Lower lobe of right lung (tissue), 2 donors: ENCODE data around the gene COL4A2. TPM values are rescaled to one million over a fixed set of nuclear protein-coding genes. Genes with fewer than 3 reads are reported as not detected.
A peak's percentile ranks its signal among the peaks of the same experiment; 100 is the strongest.

Source experiments
- ATAC-seq, 2 donors: fragments of 200-7000 bp; cut with Tn5 transposase; one replicate each; pipeline ENCODE4 v1.9.1; 2020 to 2022; ENCODE audit warnings: mild to moderate bottlenecking in 2 of 2, moderate library complexity in 2 of 2
- DNase-seq: peaks from one replicate; pipeline ENCODE4 v3.0.0-alpha.2; 2020
- H3K27ac ChIP-seq: fragments of 200-600 bp; one replicate; pipeline ENCODE4 v1.8.0; 2022
- H3K27me3 ChIP-seq: fragments of 200-600 bp; one replicate; pipeline ENCODE4 v1.8.0; 2022; ENCODE audit warnings: low read depth
- H3K36me3 ChIP-seq: fragments of 200-600 bp; one replicate; pipeline ENCODE4 v1.8.0; 2022; ENCODE audit warnings: mild to moderate bottlenecking
- H3K4me1 ChIP-seq: fragments of 200-600 bp; one replicate; pipeline ENCODE4 v1.8.0; 2022
- H3K4me3 ChIP-seq: fragments of 200-600 bp; one replicate; pipeline ENCODE4 v1.8.0; 2022; ENCODE audit warnings: mild to moderate bottlenecking
- H3K9me3 ChIP-seq: fragments of 200-600 bp; one replicate; pipeline ENCODE4 v1.8.0; 2022
- intact Hi-C: fragments of 100-400 bp; cut with DNase I; formaldehyde crosslinking; loops from one replicate; pipeline ENCODE4 v1.11.0; 2022
- total RNA-seq: library from RNA; stranded (reverse); fragmentation: NEBNext Ultra II Directional; extraction: Animal tissue kit (Norgen Biotek cat#: 25700); gene quantifications from one replicate; pipeline ENCODE4 v1.2.1, GENCODE V29; 2021
- TF ChIP-seq, protein P1 (sequence below): fragments of 200-600 bp; IDR thresholded peaks from one replicate; pipeline ENCODE4 v1.8.0; 2022; ENCODE audit warnings: antibody characterized with exemption, mild to moderate bottlenecking
- donor health status: DM: no; HTN: yes; CAD: no; lungs with severe emphysema.

Gene COL4A2
- total RNA-seq, 1 donor from 2014 or later: 185 TPM

DNA sequence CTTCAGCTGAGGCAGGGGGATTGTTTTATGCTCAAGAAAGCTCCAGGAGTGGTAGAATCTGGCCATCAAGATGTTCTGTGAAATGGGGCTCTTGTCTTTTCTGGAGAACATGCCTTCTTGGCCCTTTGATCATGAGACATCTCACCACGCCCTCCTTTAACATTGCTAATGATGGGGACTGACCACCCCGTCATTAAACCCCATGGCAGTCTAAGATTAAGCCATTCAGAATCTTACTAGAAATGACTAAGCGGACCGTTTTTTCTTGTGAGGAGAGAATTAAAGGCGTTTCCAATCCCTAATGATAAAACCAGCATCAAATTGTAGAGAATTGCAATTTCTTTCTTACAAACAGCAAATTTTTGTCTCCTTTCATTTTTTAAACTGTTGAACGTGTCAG lies 89.4 kb downstream of the COL4A2 start:
- Histone ChIP-seq H3K27me3 (no peaks in the 10 kb centered on the region), H3K36me3 (no peaks in the 10 kb centered on the region), H3K4me3 (no peak overlapping the region), H3K9me3 (no peaks in the 10 kb centered on the region), H3K4me1 (peaks cover 32% of the 10 kb centered on the region), H3K27ac (peak overlapping the region; percentile 80)
- DNase-seq (no peak), ATAC-seq (no peak)
- intact Hi-C loops: no loop called here
- TF ChIP-seq, protein P1, sequence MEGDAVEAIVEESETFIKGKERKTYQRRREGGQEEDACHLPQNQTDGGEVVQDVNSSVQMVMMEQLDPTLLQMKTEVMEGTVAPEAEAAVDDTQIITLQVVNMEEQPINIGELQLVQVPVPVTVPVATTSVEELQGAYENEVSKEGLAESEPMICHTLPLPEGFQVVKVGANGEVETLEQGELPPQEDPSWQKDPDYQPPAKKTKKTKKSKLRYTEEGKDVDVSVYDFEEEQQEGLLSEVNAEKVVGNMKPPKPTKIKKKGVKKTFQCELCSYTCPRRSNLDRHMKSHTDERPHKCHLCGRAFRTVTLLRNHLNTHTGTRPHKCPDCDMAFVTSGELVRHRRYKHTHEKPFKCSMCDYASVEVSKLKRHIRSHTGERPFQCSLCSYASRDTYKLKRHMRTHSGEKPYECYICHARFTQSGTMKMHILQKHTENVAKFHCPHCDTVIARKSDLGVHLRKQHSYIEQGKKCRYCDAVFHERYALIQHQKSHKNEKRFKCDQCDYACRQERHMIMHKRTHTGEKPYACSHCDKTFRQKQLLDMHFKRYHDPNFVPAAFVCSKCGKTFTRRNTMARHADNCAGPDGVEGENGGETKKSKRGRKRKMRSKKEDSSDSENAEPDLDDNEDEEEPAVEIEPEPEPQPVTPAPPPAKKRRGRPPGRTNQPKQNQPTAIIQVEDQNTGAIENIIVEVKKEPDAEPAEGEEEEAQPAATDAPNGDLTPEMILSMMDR: no peak

GRCh38 chr13:110396913-110397381 lies 89.9 kb downstream of the COL4A2 start:
- intact Hi-C loops: no loop called here

GRCh38 chr13:110397436-110398115 lies 90.5 kb downstream of the COL4A2 start:
- ATAC-seq: peak in 1 of 2 donors; percentile 35

More at GRCh38 chr13:110396913-110397381, 89.9 kb downstream of the COL4A2 start:
- Histone ChIP-seq H3K27ac (peak overlapping the region; percentile 80), H3K4me1 (peaks cover 32% of the 10 kb centered on the region), H3K4me3 (no peak overlapping the region), H3K36me3 (no peaks in the 10 kb centered on the region), H3K27me3 (no peaks in the 10 kb centered on the region), H3K9me3 (no peaks in the 10 kb centered on the region)
- TF ChIP-seq, protein P1: no peak
- no peak for DNase-seq
- ATAC-seq: peak; percentile 91 to 94

GRCh38 chr13:110398564-110399507 lies 91.8 kb downstream of the COL4A2 start:
- DNase-seq (no peak), ATAC-seq (peak in 1 of 2 donors; percentile 37)
- H3K27me3 ChIP-seq: no peaks in the 10 kb centered on the region
- TF ChIP-seq, protein P1: no peak
- intact Hi-C loops: no loop called here
- peaks cover 32% of the 10 kb centered on the region for H3K4me1 ChIP-seq
- peak overlapping the region; percentile 80 for H3K27ac ChIP-seq
- H3K36me3 ChIP-seq: no peaks in the 10 kb centered on the region
- H3K4me3 ChIP-seq: no peak overlapping the region
- H3K9me3 ChIP-seq: no peaks in the 10 kb centered on the region

More at GRCh38 chr13:110397436-110398115, 90.5 kb downstream of the COL4A2 start:
- Histone ChIP-seq H3K36me3 (no peaks in the 10 kb centered on the region), H3K4me1 (peaks cover 32% of the 10 kb centered on the region), H3K4me3 (no peak overlapping the region), H3K9me3 (no peaks in the 10 kb centered on the region), H3K27me3 (no peaks in the 10 kb centered on the region), H3K27ac (peak overlapping the region; percentile 80)
- TF ChIP-seq, protein P1: no peak
- no peak for DNase-seq
- intact Hi-C loops: no loop called here

DNA sequence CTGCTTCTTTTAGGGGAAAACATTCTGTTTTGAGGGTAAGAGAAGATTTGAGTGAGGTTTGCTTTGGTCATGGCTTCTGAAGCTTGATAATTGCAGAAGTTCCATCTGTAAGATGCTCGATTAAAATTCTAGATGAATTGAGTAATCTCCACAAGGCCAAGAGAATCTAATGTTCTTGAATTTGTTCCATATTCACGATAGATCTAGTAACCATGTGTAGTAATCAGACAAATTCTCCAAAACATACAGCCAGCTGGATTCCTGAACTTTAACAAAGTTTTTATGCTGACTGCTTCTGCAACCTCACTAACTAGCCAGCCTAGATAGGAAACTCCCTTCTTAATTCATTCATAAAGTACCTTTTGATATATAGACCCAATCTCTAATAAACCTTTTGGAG lies 92.7 kb downstream of the COL4A2 start:
- DNase-seq (no peak), ATAC-seq (no peak)
- peaks cover 32% of the 10 kb centered on the region for H3K4me1 ChIP-seq
- no peaks in the 10 kb centered on the region for H3K36me3 ChIP-seq
- intact Hi-C loops: no loop called here
- H3K27me3 ChIP-seq: no peaks in the 10 kb centered on the region
- no peaks in the 10 kb centered on the region for H3K9me3 ChIP-seq
- H3K4me3 ChIP-seq: no peak overlapping the region
- peak overlapping the region; percentile 5 for H3K27ac ChIP-seq
- TF ChIP-seq, protein P1: no peak
